Immature natural killer cell (primary cell): Measurements from ENCODE around the gene IMP4. TPM values are rescaled to one million over a fixed set of nuclear protein-coding genes. Genes with fewer than 3 reads are reported as not detected.
"Not testable (repeated sequence)": the region's sequence is repeated elsewhere in the genome, so short reads cannot be mapped to it uniquely, and the experiment has no call there.

Experiments used
- DNase-seq, 3 donors: peaks; one replicate each; pipeline ENCODE4 v3.0.0; 2022; ENCODE audit warnings: mixed read lengths in 1 of 3
- H3K27ac Mint-ChIP-seq, 6 donors: one replicate each; pipeline ENCODE4 v1.8.0; 2020; ENCODE audit warnings: mixed read lengths in 6 of 6, mild to moderate bottlenecking in 5 of 6, inconsistent platforms in 4 of 6, moderate library complexity in 3 of 6
- H3K27me3 Mint-ChIP-seq, 3 donors: one replicate each; pipeline ENCODE4 v1.8.0; 2020 to 2021; ENCODE audit warnings: low read depth in 3 of 3, mild to moderate bottlenecking in 3 of 3, mixed read lengths in 3 of 3, moderate library complexity in 3 of 3, inconsistent platforms in 1 of 3
- H3K36me3 Mint-ChIP-seq, 3 donors: one replicate each; pipeline ENCODE4 v1.8.0; 2020; ENCODE audit warnings: mixed read lengths in 3 of 3, inconsistent platforms in 2 of 3, mild to moderate bottlenecking in 2 of 3
- H3K4me1 Mint-ChIP-seq, 2 donors: one replicate each; pipeline ENCODE4 v1.8.0; 2020; ENCODE audit warnings: inconsistent platforms in 2 of 2, mild to moderate bottlenecking in 2 of 2, mixed read lengths in 2 of 2, moderate library complexity in 1 of 2
- H3K4me3 Mint-ChIP-seq, 5 donors: one replicate each; pipeline ENCODE4 v1.8.0; 2020; ENCODE audit warnings: mild to moderate bottlenecking in 5 of 5, mixed read lengths in 5 of 5, inconsistent platforms in 3 of 5, moderate library complexity in 3 of 5
- H3K9me3 Mint-ChIP-seq, 6 donors: one replicate each; pipeline ENCODE4 v1.8.0; 2020; ENCODE audit warnings: mild to moderate bottlenecking in 6 of 6, mixed read lengths in 6 of 6, inconsistent platforms in 4 of 6, moderate library complexity in 3 of 6
- polyA plus RNA-seq, 3 donors: library from polyadenylated mRNA; unstranded; fragments of 300-500 nt; fragmentation: Illumina TruSeq; gene quantifications; one replicate each; pipeline ENCODE4 v1.2.3, GENCODE V29; 2021

IMP4 gene
- polyA plus RNA-seq, 3 donors from 2014 or later = 45.3 to 103 (median 84.7) TPM

DNA sequence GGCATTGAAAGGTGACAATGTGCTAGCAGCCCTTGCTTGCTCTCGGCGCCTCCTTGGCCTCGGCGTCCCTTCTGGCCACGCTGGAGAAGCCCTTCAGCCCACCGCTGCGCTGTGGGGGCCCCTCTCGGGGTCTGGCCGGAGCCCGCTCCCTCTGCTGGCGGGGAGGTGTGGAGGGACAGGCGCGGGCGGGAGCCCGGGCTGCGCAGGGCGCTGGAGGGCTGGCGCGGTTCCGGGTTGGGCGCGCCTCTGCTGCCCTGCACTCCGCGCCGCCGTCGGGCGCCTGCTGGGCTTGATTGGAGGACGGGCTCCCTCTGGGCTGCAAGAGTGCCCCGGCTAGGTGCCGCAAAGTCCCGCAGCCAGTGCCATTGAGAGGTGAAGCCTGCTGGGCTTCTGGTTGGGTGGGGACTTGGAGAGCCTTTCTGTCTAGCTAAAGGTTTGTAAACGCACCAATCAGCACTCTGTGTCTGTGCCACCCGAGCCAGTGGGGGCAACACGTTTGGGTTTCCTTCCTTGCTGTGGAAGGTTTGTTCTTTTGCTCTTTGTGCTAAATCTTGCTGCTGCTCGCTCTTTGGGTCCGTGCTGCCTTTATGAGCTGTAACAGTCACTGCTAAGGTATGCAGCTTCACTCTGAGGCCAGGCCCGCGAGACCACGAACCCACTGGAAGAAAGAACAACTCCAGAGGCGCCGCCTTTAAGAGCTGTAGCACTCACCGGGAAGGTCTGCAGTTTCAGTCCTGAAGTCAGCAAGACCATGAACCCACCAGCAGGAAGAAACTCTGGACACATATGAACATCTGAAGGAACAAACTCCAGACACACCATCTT lies 14.8 kb upstream of the IMP4 start:
- no peaks in the 10 kb centered on the region for H3K36me3 Mint-ChIP-seq
- no peaks in the 10 kb centered on the region for H3K9me3 Mint-ChIP-seq

DNA sequence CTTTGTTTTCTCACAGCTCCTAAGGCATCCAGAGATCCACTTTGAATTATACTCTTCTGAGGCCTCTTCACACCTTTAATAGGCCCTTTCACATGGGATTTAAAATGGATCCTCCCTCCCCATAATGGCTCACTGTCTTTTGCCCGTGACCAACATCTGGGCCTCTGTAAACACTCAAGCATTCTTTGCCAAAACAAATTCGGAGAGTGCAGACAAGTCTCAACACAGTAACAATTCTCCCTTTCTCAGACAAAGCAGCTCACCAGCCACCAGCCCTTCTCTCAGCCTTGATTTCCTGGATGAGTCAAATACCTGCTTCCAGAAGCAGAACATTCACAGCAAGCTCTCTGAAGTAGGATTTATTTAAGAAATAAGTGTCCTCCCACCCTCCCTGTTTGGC lies 14.0 kb upstream of the IMP4 start:
- DNase-seq = no peak
- peaks cover 11 to 25% (median 18%) of the 10 kb centered on the region in 3 donors for H3K27me3 Mint-ChIP-seq
- H3K4me3 Mint-ChIP-seq = peak overlapping the region in 1 of 5 donors; percentile 18
- no peaks in the 10 kb centered on the region for H3K9me3 Mint-ChIP-seq
- no peak overlapping the region for H3K27ac Mint-ChIP-seq
- H3K4me1 Mint-ChIP-seq = peaks cover 4 to 6% of the 10 kb centered on the region in 2 donors
- H3K36me3 Mint-ChIP-seq = peaks cover 0 to 1% (median 0%) of the 10 kb centered on the region in 3 donors

More for the DNA sequence above, 14.8 kb upstream of the IMP4 start:
- no peak overlapping the region for H3K4me3 Mint-ChIP-seq
- no peak overlapping the region for H3K27ac Mint-ChIP-seq
- H3K4me1 Mint-ChIP-seq = peaks cover 4 to 6% of the 10 kb centered on the region in 2 donors
- H3K27me3 Mint-ChIP-seq = peaks cover 11 to 25% (median 20%) of the 10 kb centered on the region in 3 donors
- no peak for DNase-seq

DNA sequence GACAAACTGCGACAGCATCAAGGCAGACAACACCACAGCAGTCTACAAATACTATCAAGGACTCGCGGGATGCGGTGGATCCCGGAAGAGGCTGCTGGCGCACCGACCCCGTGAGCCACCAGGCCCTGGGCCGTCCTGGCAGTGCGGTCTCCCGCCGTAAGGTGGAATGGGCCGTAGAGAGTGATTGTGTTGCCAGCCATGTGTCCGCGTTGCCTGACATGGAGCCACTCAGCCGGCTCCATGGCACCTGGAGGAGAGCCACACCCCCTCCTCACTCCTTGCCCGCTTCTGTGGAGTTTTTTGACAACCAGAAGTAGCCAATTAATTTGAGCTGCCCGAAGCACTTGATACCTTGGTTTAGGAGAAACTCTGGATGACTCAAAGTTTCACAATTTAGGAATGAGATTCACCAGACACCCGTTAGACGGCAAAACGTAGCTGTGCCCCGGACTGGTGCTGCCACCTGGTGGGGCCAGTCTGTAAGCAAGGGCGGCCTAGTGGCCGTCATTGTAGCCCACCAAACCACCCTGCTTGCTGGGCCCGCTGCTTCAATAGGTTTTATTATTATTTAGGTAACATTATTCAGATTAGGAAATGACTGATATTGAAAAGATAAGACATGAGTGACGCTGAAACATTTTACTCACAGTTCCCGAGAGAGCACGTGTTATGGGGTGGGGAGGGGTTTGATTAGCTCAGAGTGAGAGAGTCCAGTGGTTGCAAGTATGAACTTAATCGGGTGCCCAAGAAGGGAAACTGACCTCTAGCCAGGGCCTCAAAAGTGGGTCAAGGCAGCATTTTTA lies 10.2 kb upstream of the IMP4 start:
- DNase-seq = peak; percentile 49 to 64 (median 59)
- Mint-ChIP-seq H3K36me3 (peaks cover 0 to 3% (median 0%) of the 10 kb centered on the region in 3 donors), H3K4me3 (peak overlapping the region in 2 of 5 donors; percentile 27 to 66), H3K27me3 (peaks cover 7 to 20% (median 14%) of the 10 kb centered on the region in 3 donors), H3K9me3 (no peaks in the 10 kb centered on the region), H3K27ac (peak overlapping the region in 1 of 6 donors; percentile 68), H3K4me1 (peaks cover 4 to 6% of the 10 kb centered on the region in 2 donors)

DNA sequence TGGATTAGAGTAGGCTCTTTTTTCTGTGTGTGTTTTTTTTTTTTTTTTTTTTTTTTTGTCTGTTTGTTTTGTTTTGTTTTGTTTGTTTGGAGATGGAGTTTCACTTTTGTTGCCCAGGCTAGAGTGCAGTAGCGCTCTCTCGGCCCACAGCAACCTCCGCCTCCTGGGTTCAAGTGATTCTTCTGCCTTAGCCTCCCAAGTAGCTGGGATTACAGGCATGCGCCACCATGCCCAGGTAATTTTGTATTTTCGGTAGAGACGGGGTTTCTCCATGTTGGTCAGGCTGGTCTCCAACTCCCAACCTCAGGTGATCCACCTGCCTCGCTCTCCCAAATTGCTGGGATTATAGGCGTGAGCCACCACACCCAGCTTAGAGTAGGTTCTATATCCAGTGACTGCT lies 9.4 kb upstream of the IMP4 start:
- not testable (repeated sequence) for H3K4me1 Mint-ChIP-seq, H3K36me3 Mint-ChIP-seq, DNase-seq

DNA sequence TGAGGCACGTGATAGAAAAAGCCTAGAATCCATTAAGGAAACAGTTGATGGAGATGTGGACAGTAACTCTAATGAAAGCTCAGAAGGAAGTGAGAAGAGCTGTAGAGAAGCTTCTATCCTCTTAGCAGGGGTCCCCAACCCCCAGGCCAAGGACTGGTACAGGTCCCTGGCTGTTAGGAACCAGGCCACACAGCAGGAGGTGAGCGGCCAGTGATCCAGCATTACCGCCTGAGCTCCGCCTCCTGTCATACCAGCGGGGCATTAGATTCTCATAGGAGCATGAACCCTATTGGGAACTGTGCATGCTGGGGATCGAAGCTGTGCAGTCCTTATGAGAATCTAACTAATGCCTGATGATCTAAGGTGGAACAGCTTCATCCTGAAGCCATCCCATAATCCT lies 8.7 kb upstream of the IMP4 start:
- H3K36me3 Mint-ChIP-seq = peaks cover 9 to 16% (median 10%) of the 10 kb centered on the region in 3 donors
- H3K9me3 Mint-ChIP-seq = no peaks in the 10 kb centered on the region
- H3K4me1 Mint-ChIP-seq = peaks cover 4 to 6% of the 10 kb centered on the region in 2 donors
- no peak overlapping the region for H3K4me3 Mint-ChIP-seq
- DNase-seq = no peak
- H3K27me3 Mint-ChIP-seq = peaks cover 3 to 17% (median 14%) of the 10 kb centered on the region in 3 donors
- H3K27ac Mint-ChIP-seq = no peak overlapping the region

More for the DNA sequence above, 9.4 kb upstream of the IMP4 start:
- H3K4me3 Mint-ChIP-seq, H3K27ac Mint-ChIP-seq, H3K9me3 Mint-ChIP-seq: not testable (repeated sequence)
- peaks cover 5 to 20% (median 14%) of the 10 kb centered on the region in 3 donors for H3K27me3 Mint-ChIP-seq

DNA sequence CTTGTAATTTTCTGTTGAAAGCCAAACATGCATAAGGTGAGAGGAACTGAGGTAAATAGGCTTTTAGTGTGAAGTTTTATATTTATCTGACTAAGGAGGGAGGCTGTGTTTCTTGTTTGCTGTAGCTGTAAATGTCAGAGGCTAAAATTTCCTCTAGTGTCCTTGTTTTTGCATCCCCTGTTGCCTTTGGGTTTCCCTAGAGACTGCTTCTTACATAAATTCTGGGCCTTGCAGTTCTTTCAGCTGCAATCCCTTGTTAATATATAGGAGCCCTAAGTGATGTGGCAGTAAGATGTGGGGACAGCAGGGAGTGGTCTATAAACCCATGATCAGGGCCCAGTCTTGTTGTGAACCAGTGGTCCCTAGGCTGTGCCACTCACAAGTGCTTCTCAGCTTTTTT lies 7.5 kb upstream of the IMP4 start:
- no peak for DNase-seq
- peaks cover 5 to 6% of the 10 kb centered on the region in 2 donors for H3K4me1 Mint-ChIP-seq
- H3K27ac Mint-ChIP-seq = no peak overlapping the region
- no peaks in the 10 kb centered on the region for H3K9me3 Mint-ChIP-seq
- no peak overlapping the region for H3K4me3 Mint-ChIP-seq
- H3K36me3 Mint-ChIP-seq = peaks cover 16 to 25% (median 22%) of the 10 kb centered on the region in 3 donors
- H3K27me3 Mint-ChIP-seq = peaks cover 4 to 13% (median 11%) of the 10 kb centered on the region in 3 donors

DNA sequence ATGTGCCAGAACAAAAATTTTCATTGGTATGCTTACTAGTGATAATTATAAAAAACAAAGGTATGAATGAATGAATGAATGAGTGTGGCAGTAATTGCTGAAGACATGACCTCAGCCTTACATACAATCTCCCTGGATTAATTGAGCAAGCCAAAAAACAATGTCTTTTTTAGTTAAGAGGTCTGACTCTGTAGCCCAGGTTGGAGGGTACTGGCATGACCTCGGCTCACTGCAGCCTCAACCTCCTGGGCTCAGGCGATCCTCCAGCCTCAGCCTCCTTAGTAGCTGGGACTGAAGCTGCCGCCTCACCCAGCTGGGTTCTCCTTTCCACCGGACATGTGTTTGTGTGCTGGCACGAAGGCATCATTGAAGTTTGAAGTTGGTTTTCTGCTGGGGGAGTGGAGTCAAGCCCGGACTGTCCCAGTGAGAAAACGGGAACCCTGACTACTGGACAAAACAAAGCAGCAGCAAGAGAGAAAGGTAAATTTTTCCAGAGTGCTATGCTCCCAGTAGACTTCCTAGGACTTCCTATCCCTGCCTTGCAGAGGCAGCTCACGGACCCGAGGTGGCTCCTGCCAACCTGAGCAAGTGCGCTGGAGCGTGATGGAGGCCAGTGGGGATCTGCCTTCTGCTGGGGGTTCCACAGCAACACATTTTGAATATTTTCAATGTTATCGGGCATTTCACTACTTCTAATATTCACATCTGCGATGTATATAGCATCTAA lies 6.4 kb upstream of the IMP4 start:
- peaks cover 4 to 11% (median 11%) of the 10 kb centered on the region in 3 donors for H3K27me3 Mint-ChIP-seq
- peaks cover 18 to 28% (median 26%) of the 10 kb centered on the region in 3 donors for H3K36me3 Mint-ChIP-seq
- H3K4me3 Mint-ChIP-seq = no peak overlapping the region
- peaks cover 10 to 12% of the 10 kb centered on the region in 2 donors for H3K4me1 Mint-ChIP-seq
- no peak for DNase-seq
- no peak overlapping the region for H3K27ac Mint-ChIP-seq
- no peaks in the 10 kb centered on the region for H3K9me3 Mint-ChIP-seq

DNA sequence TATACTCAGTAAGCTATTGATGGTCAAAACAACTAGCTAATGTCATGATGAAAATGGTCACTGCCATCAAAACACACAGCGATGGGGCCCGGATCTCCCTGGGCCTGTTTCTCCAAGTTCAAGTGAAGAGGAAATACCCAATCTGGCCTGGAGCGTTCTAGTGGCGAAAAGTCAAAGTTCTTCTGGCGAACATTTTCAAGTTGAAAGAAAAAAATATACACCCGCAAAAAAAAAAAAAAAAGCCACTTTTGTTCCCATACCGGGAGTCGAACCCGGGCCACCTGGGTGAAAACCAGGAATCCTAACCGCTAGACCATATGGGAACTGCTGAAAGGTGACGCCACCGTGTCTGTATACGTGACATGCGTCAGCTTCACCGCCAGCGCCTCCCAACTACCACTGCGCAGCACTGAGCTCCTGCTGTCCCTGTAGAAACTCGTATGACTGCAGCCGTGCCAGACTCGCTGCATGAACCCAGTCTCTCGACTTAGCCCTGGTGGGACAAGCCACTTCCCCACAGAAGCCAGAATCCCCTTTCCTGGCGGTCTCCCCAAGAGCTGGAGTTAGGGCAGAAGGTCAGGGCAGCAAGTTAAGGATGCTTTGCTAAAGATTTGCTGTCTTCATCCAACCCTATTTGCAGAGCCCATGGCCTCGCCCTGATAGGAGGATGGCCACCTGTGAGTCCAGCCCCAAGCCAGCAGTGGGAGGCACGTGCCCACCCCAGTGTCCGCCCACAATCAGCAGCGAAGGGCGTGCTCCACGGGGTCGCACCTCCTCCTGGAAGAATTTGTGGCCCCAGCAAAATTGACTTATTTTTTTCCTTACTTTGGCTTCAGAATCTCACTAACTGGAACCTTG lies 5.6 kb upstream of the IMP4 start:
- Mint-ChIP-seq H3K9me3 (no peaks in the 10 kb centered on the region), H3K4me1 (peaks cover 15 to 20% of the 10 kb centered on the region in 2 donors), H3K27ac (peak overlapping the region in 1 of 6 donors; percentile 53), H3K36me3 (peaks cover 18 to 28% (median 26%) of the 10 kb centered on the region in 3 donors), H3K27me3 (peaks cover 6 to 11% (median 9%) of the 10 kb centered on the region in 3 donors), H3K4me3 (no peak overlapping the region)
- peak in 1 of 3 donors; percentile 19 for DNase-seq

DNA sequence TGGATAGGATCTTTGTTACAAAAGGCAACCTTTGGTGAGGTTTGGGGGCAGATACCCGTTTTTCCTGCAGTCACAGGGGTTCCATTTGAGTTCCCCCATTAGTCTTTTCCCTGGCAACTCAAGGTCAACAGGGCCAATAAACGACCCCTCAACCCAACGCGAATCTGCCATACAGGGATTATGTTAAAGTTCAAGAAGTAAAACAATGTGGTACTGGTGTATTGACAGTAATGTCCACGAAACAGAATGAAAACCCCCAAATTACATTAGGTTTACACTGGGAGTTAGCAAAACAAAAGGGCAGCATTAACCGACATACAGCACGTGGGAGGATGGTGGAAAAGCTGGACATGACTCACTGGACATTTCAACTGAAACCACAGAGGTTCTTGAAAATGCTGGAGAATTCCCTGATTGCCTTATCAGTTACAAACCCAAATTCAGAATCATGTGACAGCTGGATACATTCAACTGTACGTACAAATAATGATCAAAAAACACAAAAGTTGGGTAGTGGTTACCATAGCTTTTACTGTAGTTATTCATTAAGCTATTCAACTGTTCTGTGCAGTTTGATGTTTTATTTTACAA lies 4.9 kb upstream of the IMP4 start:
- H3K9me3 Mint-ChIP-seq = no peaks in the 10 kb centered on the region
- peaks cover 18 to 28% (median 26%) of the 10 kb centered on the region in 3 donors for H3K36me3 Mint-ChIP-seq
- no peak for DNase-seq
- H3K27ac Mint-ChIP-seq = peak overlapping the region in 1 of 6 donors; percentile 31
- H3K27me3 Mint-ChIP-seq = peaks cover 3 to 13% (median 10%) of the 10 kb centered on the region in 3 donors
- H3K4me3 Mint-ChIP-seq = no peak overlapping the region
- H3K4me1 Mint-ChIP-seq = peaks cover 13 to 18% of the 10 kb centered on the region in 2 donors

DNA sequence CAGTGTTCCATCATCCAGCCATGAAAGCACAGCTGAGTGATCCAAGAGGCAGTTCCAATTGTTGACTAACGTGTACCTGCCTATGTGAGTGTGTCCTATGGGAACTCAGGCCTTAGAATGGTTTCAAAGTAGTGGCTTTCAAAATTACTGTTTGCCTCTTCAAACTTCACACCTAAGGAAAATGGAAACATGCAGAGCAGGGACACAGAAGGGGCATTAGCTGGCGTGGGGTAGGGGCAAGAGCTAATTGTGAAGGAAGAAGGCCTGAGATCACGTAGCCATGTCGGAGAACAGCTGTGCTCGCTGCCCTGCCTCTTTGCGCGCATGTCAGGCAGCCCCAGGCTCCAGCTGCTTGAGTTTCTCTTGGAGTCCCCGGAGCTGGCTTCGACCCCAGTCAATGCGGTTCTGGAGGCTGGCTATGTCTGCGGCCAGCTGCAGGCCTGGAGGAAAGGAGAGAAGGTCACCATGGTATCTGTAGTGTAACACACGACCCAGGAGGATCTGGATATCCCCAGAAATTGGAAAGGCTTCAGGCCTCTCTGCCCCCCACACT lies 3.8 kb upstream of the IMP4 start:
- Mint-ChIP-seq H3K4me3 (no peak overlapping the region), H3K27ac (no peak overlapping the region), H3K36me3 (peaks cover 18 to 26% (median 25%) of the 10 kb centered on the region in 3 donors), H3K27me3 (peaks cover 3 to 14% (median 11%) of the 10 kb centered on the region in 3 donors), H3K4me1 (peaks cover 22 to 24% of the 10 kb centered on the region in 2 donors), H3K9me3 (no peaks in the 10 kb centered on the region)
- no peak for DNase-seq

DNA sequence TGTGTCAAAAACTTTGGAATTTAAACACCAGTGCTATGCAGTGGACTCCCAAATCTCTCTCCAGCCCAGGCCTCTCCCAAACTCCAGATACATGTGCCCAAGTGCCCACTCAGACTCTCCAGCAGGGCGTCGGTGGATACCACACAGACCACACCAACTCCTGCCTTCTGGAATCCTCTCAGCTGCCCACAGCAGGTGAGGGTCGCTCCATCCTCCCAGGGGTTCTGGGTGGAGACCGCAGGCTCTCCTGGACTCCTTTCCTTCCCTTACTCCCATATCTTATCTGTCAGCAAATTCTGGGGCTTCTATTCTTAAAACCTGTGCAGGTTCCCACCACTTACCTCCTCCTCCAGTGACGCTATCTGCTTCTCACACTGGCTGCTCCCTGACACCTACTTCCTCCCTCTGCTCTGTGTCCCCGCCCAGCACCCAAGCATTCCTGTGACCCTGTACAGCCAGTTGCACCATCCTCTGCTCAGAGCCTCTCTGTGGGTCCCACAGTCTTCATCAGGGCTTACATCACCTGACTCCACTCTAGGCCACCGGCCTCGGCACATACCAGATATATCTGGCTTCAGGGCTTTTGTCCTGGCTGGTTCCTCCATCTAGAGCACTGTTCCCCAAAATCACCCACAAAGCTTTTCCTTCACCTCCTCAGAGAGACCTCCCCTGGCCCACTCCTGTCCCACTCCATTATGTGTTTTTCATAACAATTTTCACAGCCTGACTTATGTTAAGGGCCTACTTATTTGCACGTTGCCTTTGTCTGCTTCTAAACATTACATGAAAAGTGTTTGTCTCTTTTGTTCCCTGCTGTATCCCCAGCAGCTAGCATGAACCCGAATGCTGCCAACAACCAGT lies 2.6 kb upstream of the IMP4 start:
- DNase-seq = no peak
- peaks cover 28 to 30% of the 10 kb centered on the region in 2 donors for H3K4me1 Mint-ChIP-seq
- H3K4me3 Mint-ChIP-seq = peak overlapping the region in 3 of 5 donors; percentile 10 to 40 (median 38)
- H3K9me3 Mint-ChIP-seq = no peaks in the 10 kb centered on the region
- H3K36me3 Mint-ChIP-seq = peaks cover 18 to 29% (median 26%) of the 10 kb centered on the region in 3 donors
- peaks cover 3 to 14% (median 9%) of the 10 kb centered on the region in 3 donors for H3K27me3 Mint-ChIP-seq
- H3K27ac Mint-ChIP-seq = peak overlapping the region in 4 of 6 donors; percentile 3 to 79 (median 47)
